ENCODE results near the gene IL17RB.

- TF ChIP-seq FOXM1 (IDR thresholded peaks at IDR 0.05; ENCODE audit: borderline replicate concordance) (no peak), ELF4 (IDR thresholded peaks at IDR 0.05) (no peak), CTBP1 (IDR thresholded peaks at IDR 0.05; ENCODE audit: borderline replicate concordance) (no peak), SUZ12 (IDR thresholded peaks at IDR 0.05) (no peak), ZNF384 (IDR thresholded peaks at IDR 0.05) (no peak), TARDBP (IDR thresholded peaks at IDR 0.05) (no peak), L3MBTL2 (conservative IDR thresholded peaks at IDR 0.05) (no peak), BHLHE40 (IDR thresholded peaks at IDR 0.05; ENCODE audit: borderline replicate concordance) (no peak), SP1 (IDR thresholded peaks at IDR 0.05) (no peak), FOXK2 (IDR thresholded peaks at IDR 0.05) (no peak)
- TF ChIP-seq, protein P1, sequence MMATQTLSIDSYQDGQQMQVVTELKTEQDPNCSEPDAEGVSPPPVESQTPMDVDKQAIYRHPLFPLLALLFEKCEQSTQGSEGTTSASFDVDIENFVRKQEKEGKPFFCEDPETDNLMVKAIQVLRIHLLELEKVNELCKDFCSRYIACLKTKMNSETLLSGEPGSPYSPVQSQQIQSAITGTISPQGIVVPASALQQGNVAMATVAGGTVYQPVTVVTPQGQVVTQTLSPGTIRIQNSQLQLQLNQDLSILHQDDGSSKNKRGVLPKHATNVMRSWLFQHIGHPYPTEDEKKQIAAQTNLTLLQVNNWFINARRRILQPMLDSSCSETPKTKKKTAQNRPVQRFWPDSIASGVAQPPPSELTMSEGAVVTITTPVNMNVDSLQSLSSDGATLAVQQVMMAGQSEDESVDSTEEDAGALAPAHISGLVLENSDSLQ (IDR thresholded peaks at IDR 0.05), result no peak
Observed at GRCh38 chr3:53812434-53812833, 33.9 kb upstream of the IL17RB start.

Data from HEK293T (cell line).